ENCODE data around the gene SNRK. TPM values are rescaled to one million over a fixed set of nuclear protein-coding genes. Genes with fewer than 3 reads are reported as not detected.

The SNRK gene
- total RNA-seq, 6 experiments from 2014 or later, result 10.0 to 13.8 (median 11.6) TPM

- Mint-ChIP-seq H3K4me1 (ENCODE audit: low read depth) (peaks cover 10% of the 10 kb centered on the region), H3K4me3 (no peak overlapping the region), H3K27me3 (ENCODE audit: insufficient read depth) (peaks cover 2% of the 10 kb centered on the region; the same call in 1 of the 2 replicates), H3K9me3 (no peaks in the 10 kb centered on the region), H3K27ac (no peak overlapping the region), H3K36me3 (ENCODE audit: low read depth) (no peaks in the 10 kb centered on the region)
- DNase-seq, result no peak
- TF ChIP-seq CTCF (IDR thresholded peaks at IDR 0.05), result no peak
These were observed 112.7 kb downstream of the SNRK start for GRCh38 chr3:43399034-43399433.

- H3K36me3 Mint-ChIP-seq (ENCODE audit: low read depth), result no peaks in the 10 kb centered on the region
- no peaks in the 10 kb centered on the region for H3K9me3 Mint-ChIP-seq
- H3K4me3 Mint-ChIP-seq, result no peak overlapping the region
- H3K27ac Mint-ChIP-seq, result no peak overlapping the region
- H3K4me1 Mint-ChIP-seq (ENCODE audit: low read depth), result no peaks in the 10 kb centered on the region
- peaks cover 2% of the 10 kb centered on the region; the same call in 1 of the 2 replicates for H3K27me3 Mint-ChIP-seq (ENCODE audit: insufficient read depth)
- no peak for TF ChIP-seq CTCF (IDR thresholded peaks at IDR 0.05)
- DNase-seq, result no peak
These were observed 113.8 kb downstream of the SNRK start for GRCh38 chr3:43400167-43400566.

Other genes with a start within 250 kb of the SNRK start
- 10 to 100 TPM in 1 of 6 experiments, 1 to 10 TPM in 5; 6.7 to 10.4 (median 8.2) TPM for gene POMGNT2, start 180.5 kb upstream of the SNRK start, total RNA-seq (2021; fragmentation: NEBNext Ultra II Directional; extraction: Animal tissue kit (Norgen Biotek cat#: 25700))